Panc1 (cell line): ENCODE results near the gene B3GALT4.
A peak's percentile ranks its signal among the peaks of the same experiment; 100 is the strongest.

Source experiments
- CTCF ChIP-seq: fragments of 450-650 bp; IDR thresholded peaks from 2 replicates; pipeline ENCODE4 v1.5.1; 2017; ENCODE audit warnings: mild to moderate bottlenecking
- POLR2AphosphoS5 ChIP-seq: IDR thresholded peaks from 2 replicates; pipeline ENCODE4 v1.6.1; 2012; ENCODE audit warnings: mild to moderate bottlenecking, low read depth, low read length, moderate library complexity
- SIN3A ChIP-seq: IDR thresholded peaks from 2 replicates; pipeline ENCODE4 v1.6.1; 2012; ENCODE audit warnings: low read depth, mild to moderate bottlenecking, low read length, moderate library complexity, borderline replicate concordance; ENCODE audit not compliant: insufficient read depth
- TCF7L2 ChIP-seq: IDR thresholded peaks from 2 replicates; pipeline ENCODE4 v1.6.1; 2011; ENCODE audit warnings: mild to moderate bottlenecking, low read depth, low read length, inconsistent platforms

DNA sequence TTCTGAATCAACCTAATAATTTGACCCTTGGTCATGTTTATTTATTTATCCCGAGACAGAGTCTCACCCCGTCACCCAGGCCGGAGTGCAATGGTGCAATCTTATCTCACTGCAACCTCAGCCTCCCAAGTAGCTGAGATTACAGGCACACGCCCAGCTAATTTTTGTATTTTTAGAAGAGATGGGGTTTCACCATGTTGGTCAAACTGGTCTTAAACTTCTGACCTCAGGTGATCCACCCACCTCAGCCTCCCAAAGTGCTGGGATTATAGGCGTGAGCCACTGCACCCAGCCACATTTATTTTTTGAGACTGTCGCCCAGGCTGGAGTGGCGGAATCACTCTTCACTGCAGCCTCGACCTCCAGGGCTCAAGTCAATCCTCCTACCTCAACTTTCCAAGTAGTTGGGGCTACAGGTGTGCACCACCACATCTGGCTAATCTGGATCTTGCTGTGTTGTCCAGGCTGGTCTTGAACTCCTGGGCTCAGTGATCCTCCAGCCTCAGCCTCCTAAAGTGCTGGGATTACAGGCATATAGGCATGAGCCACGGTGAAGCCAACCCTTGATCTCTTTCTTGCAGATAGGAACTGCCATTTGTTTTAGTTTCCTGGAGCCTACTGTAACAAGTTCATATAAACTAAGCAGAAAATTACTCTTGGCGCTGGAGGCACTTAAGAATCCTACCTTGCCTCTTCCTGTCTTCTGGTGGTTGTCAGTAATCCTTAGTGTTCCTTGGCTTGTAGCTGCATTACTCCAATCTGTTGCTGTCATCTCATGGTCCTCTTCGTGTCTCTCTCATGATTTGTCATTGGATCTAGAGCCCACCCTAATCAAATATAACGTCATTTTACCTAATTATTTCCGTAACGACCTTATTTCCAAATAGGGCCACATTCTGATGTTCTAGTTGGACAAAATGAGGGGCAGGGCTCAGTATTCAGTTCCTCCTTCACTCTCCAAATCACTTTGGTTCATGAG is 2.7 kb upstream of the B3GALT4 start:
- TF ChIP-seq CTCF (no peak), POLR2AphosphoS5 (peak; percentile 8; the same call in 1 of the 2 replicates), TCF7L2 (no peak), SIN3A (no peak)
